MM.1S (cell line): ENCODE results near the gene FOXO6.

Source experiments
- DNase-seq: peaks from one replicate; pipeline ENCODE4 v3.0.0-alpha.2; 2015
- H2AFZ ChIP-seq: fragments of 300-600 bp; sonication (generic); 2 replicates; pipeline ENCODE4 v1.6.0; 2016; ENCODE audit warnings: antibody characterized with exemption, low read length
- H3F3A ChIP-seq: fragments of 300-600 bp; sonication (generic); 2 replicates; pipeline ENCODE4 v1.6.1; 2016; ENCODE audit warnings: mild to moderate bottlenecking, antibody characterized with exemption, low read length, moderate library complexity, mixed read lengths; ENCODE audit not compliant: insufficient read depth
- H3K27ac ChIP-seq: fragments of 300-600 bp; sonication (generic); 2 replicates; pipeline ENCODE4 v1.5.1; 2016; ENCODE audit warnings: mild to moderate bottlenecking, low read length
- H3K27me3 ChIP-seq: fragments of 300-600 bp; sonication (generic); replicated peaks from 2 replicates; pipeline ENCODE4 v1.6.0; 2016; ENCODE audit warnings: low read length; ENCODE audit not compliant: insufficient read depth
- H3K36me3 ChIP-seq: fragments of 300-600 bp; sonication (generic); replicated peaks from 2 replicates; pipeline ENCODE4 v1.6.1; 2016; ENCODE audit warnings: mild to moderate bottlenecking, low read length, mixed read lengths; ENCODE audit not compliant: insufficient read depth
- H3K4me1 ChIP-seq: fragments of 300-600 bp; sonication (generic); 2 replicates; pipeline ENCODE4 v1.6.1; 2016; ENCODE audit warnings: low read length, mixed read lengths
- H3K4me2 ChIP-seq: fragments of 300-600 bp; sonication (generic); 2 replicates; pipeline ENCODE4 v1.6.0; 2016; ENCODE audit warnings: low read depth, low read length
- H3K4me3 ChIP-seq: fragments of 300-600 bp; sonication (generic); 2 replicates; pipeline ENCODE4 v1.5.1; 2016; ENCODE audit warnings: low read length, mixed read lengths
- H3K79me2 ChIP-seq: fragments of 300-600 bp; sonication (generic); 2 replicates; pipeline ENCODE4 v1.6.1; 2016; ENCODE audit warnings: mixed run types, low read length, mixed read lengths
- H3K9ac ChIP-seq: fragments of 300-600 bp; sonication (generic); 2 replicates; pipeline ENCODE4 v1.6.1; 2016; ENCODE audit warnings: low read length, mixed read lengths
- H3K9me2 ChIP-seq: fragments of 300-600 bp; sonication (generic); replicated peaks from 2 replicates; pipeline ENCODE4 v1.6.1; 2016; ENCODE audit warnings: mild to moderate bottlenecking, low read length, mixed read lengths; ENCODE audit not compliant: insufficient read depth
- H3K9me3 ChIP-seq: fragments of 300-600 bp; sonication (generic); replicated peaks from 2 replicates; pipeline ENCODE4 v1.6.1; 2016; ENCODE audit warnings: mild to moderate bottlenecking, low read length, mixed read lengths; ENCODE audit not compliant: insufficient read depth
- H4K20me1 ChIP-seq: fragments of 300-600 bp; sonication (generic); 2 replicates; pipeline ENCODE4 v1.6.1; 2016; ENCODE audit warnings: mild to moderate bottlenecking, low read length, moderate library complexity, mixed read lengths; ENCODE audit not compliant: insufficient read depth
- EZH2 ChIP-seq: fragments of 300-600 bp; sonication (generic); optimal IDR thresholded peaks from 2 replicates; pipeline ENCODE3; 2017; ENCODE audit warnings: low read depth, mild to moderate bottlenecking, antibody characterized with exemption, low read length, mixed read lengths
- EZH2phosphoT487 ChIP-seq: fragments of 300-600 bp; sonication (generic); IDR thresholded peaks from 2 replicates; pipeline ENCODE4 v1.6.1; 2018; ENCODE audit warnings: antibody characterized with exemption, low read length
- TF ChIP-seq, protein P1 (sequence below): fragments of 300-600 bp; sonication (generic); IDR thresholded peaks from 2 replicates; pipeline ENCODE4 v1.5.1; 2016; ENCODE audit warnings: antibody characterized with exemption, low read length, mixed read lengths

Gene FOXO6

DNA sequence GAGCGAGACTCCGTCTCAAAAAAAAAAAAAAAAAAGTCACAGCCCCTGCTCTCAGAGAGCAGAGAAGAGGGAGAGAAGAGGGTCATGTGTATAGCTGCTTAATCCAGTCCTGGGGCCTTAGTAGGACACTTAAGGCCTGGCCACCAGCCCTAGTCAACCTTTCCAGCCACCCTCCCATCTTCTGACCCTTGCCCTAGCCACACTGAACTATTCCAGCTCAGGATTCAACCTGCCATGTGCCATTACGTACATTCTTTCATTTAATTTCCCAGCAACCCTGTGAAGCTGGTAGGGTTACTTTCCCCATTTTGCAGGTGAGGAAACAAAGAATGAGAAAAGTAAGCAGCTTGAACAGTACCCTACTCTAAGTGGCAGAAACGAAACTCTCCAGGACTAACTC lies 9.0 kb downstream of the FOXO6 start:
- no peak overlapping the region for H3K27ac ChIP-seq
- H3K4me1 ChIP-seq, result no peaks in the 10 kb centered on the region

DNA sequence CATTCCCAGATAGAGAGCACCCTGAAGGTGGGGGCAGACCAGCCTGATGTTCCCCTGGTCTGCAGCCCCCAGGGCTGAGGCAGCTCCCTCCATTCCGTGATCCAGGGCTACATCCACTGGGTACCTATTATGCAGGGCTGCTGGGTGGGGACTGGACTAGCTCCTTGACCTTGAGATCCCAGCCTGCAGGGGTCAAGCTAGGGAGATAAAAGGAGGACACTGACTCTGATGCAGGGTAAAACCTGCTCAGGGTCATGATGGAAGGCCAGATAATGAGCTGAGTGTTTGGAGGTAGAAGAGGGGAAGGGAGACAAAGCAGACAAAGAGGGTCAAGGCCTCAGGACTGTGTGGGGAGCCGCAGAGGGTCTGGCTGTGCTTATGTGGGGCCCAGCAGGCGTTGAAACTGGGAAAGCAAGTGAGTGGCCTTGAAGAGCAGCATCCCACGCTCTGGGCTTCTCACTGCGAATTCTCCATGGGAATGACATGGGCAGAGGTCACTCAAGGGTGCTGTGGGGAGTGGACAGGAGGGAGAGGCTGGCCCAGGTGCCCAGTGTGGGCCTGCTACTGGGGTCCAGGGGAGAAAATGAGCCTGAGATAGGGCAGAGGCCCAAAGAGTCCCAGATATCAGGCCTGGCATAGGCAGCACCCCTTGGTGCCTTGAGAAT lies 9.7 kb downstream of the FOXO6 start:
- no peaks in the 10 kb centered on the region for H3K9me3 ChIP-seq
- no peak overlapping the region for H2AFZ ChIP-seq
- TF ChIP-seq, protein P1, sequence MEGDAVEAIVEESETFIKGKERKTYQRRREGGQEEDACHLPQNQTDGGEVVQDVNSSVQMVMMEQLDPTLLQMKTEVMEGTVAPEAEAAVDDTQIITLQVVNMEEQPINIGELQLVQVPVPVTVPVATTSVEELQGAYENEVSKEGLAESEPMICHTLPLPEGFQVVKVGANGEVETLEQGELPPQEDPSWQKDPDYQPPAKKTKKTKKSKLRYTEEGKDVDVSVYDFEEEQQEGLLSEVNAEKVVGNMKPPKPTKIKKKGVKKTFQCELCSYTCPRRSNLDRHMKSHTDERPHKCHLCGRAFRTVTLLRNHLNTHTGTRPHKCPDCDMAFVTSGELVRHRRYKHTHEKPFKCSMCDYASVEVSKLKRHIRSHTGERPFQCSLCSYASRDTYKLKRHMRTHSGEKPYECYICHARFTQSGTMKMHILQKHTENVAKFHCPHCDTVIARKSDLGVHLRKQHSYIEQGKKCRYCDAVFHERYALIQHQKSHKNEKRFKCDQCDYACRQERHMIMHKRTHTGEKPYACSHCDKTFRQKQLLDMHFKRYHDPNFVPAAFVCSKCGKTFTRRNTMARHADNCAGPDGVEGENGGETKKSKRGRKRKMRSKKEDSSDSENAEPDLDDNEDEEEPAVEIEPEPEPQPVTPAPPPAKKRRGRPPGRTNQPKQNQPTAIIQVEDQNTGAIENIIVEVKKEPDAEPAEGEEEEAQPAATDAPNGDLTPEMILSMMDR, result no peak
- TF ChIP-seq EZH2phosphoT487 (no peak), EZH2 (no peak)
- H3K4me1 ChIP-seq, result no peaks in the 10 kb centered on the region
- H3K27ac ChIP-seq, result no peak overlapping the region
- no peaks in the 10 kb centered on the region for H3F3A ChIP-seq
- H3K9ac ChIP-seq, result no peak overlapping the region
- no peaks in the 10 kb centered on the region for H4K20me1 ChIP-seq
- no peak overlapping the region for H3K4me2 ChIP-seq
- no peak overlapping the region for H3K4me3 ChIP-seq
- H3K36me3 ChIP-seq, result no peaks in the 10 kb centered on the region
- H3K79me2 ChIP-seq, result no peaks in the 10 kb centered on the region
- peaks cover 19% of the 10 kb centered on the region for H3K27me3 ChIP-seq
- H3K9me2 ChIP-seq, result no peaks in the 10 kb centered on the region
- DNase-seq, result no peak

More for the DNA sequence above, 9.0 kb downstream of the FOXO6 start:
- Histone ChIP-seq H3F3A (no peaks in the 10 kb centered on the region), H3K36me3 (no peaks in the 10 kb centered on the region), H3K4me2 (no peak overlapping the region), H3K4me3 (no peak overlapping the region), H3K79me2 (no peaks in the 10 kb centered on the region), H3K9me2 (no peaks in the 10 kb centered on the region), H3K27me3 (peaks cover 23% of the 10 kb centered on the region), H3K9ac (no peak overlapping the region), H3K9me3 (no peaks in the 10 kb centered on the region), H4K20me1 (no peaks in the 10 kb centered on the region), H2AFZ (no peak overlapping the region)
- no peak for TF ChIP-seq EZH2
- no peak for TF ChIP-seq EZH2phosphoT487
- TF ChIP-seq, protein P1, result no peak
- DNase-seq, result no peak

DNA sequence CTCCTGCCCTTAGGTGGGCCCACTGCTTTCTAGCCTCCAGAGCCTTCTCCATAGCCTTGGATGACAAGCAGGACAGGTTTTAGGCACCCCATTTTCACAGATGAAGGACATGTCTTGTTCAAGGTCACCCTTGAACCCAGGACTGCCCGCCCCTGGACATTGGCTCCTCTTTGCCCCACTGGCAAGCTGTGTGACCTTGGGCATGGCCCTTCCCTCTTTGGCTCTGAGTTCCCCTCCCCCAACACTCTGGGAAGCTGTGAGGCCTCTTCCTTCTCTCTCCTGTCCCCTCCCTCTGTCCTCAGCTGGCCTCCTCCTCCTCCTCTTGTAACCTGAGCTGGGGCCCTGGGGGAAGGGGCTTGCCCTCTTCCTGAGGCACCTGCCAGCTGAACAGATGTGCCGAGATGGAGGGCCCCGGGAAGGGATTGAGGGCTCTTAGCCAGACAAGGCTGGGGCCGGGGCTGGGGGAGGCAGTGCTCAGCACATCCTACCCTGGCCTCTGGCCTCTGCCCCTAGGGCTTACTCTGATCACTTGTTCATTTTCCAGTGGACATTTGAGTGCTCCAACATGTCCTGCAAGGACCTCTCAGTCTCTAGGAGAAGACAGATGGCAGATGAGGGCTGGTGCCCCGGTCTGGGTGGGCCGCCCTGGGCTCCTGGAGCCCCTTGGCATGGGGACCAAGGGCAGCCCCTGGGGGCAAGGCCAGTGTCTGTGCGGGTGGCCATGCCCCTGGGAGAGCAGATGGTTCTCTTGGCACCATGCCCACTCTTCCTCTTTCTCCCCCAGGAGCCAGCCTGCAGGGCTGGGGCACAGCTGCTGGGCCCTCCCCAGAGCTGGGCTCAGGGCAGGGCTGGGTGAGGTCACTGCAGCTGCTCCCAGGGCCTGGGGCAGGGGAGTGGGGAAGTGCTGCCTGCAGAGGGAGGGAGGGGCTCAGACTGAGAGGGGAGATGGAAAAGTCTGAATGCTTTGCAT lies 10.7 kb downstream of the FOXO6 start:
- no peak overlapping the region for H3K4me2 ChIP-seq

More for the DNA sequence above, 10.7 kb downstream of the FOXO6 start:
- H3K9me3 ChIP-seq, result no peaks in the 10 kb centered on the region
- H2AFZ ChIP-seq, result no peak overlapping the region
- no peaks in the 10 kb centered on the region for H3K4me1 ChIP-seq
- H3K36me3 ChIP-seq, result no peaks in the 10 kb centered on the region
- H4K20me1 ChIP-seq, result no peaks in the 10 kb centered on the region
- H3K9me2 ChIP-seq, result no peaks in the 10 kb centered on the region
- H3K27me3 ChIP-seq, result peaks cover 11% of the 10 kb centered on the region
- no peak for DNase-seq
- H3F3A ChIP-seq, result no peaks in the 10 kb centered on the region
- H3K9ac ChIP-seq, result no peak overlapping the region
- TF ChIP-seq EZH2phosphoT487, result no peak
- TF ChIP-seq EZH2, result no peak
- TF ChIP-seq, protein P1, result no peak
- no peak overlapping the region for H3K27ac ChIP-seq
- no peaks in the 10 kb centered on the region for H3K79me2 ChIP-seq
- H3K4me3 ChIP-seq, result no peak overlapping the region
